BLaER1 treated with 17β-estradiol and CSF1 and Interleukin-3, amounts not matched to agents 10 nM and 100 nM (cell line): Measurements from ENCODE around the gene JAG2.

ENCODE experiments used
- H3K27ac ChIP-seq, 11 experiments: shearing (Covaris generic); formaldehyde crosslinking; 2 replicates each; pipeline ENCODE4 v1.8.1; 2022
- H3K27me3 ChIP-seq, 11 experiments: shearing (Covaris generic); formaldehyde crosslinking; 2 replicates each; pipeline ENCODE4 v1.8.1; 2022
- H3K36me3 ChIP-seq, 11 experiments: shearing (Covaris generic); formaldehyde crosslinking; 2 replicates each; pipeline ENCODE4 v1.8.1; 2022
- H3K4me1 ChIP-seq, 10 experiments: shearing (Covaris generic); formaldehyde crosslinking; 2 replicates each; pipeline ENCODE4 v1.8.1; 2022
- H3K4me2 ChIP-seq, 11 experiments: shearing (Covaris generic); formaldehyde crosslinking; 2 replicates each; pipeline ENCODE4 v1.8.1; 2022
- H3K4me3 ChIP-seq, 10 experiments: shearing (Covaris generic); formaldehyde crosslinking; 2 replicates each; pipeline ENCODE4 v1.8.1; 2022
- H3K9ac ChIP-seq, 11 experiments: shearing (Covaris generic); formaldehyde crosslinking; 2 replicates each; pipeline ENCODE4 v1.8.1; 2022
- H3K9me3 ChIP-seq, 11 experiments: shearing (Covaris generic); formaldehyde crosslinking; replicated peaks in 1 of 11; 2 replicates each; pipeline ENCODE4 v1.8.1; 2022
- H4K20me1 ChIP-seq, 11 experiments: shearing (Covaris generic); formaldehyde crosslinking; 2 replicates each; pipeline ENCODE4 v1.8.1; 2022
- Cebpa-rat ChIP-seq, 11 experiments: shearing (Covaris generic); IDR thresholded peaks; 2 replicates each; pipeline ENCODE4 v1.8.1; 2022

The JAG2 gene

DNA sequence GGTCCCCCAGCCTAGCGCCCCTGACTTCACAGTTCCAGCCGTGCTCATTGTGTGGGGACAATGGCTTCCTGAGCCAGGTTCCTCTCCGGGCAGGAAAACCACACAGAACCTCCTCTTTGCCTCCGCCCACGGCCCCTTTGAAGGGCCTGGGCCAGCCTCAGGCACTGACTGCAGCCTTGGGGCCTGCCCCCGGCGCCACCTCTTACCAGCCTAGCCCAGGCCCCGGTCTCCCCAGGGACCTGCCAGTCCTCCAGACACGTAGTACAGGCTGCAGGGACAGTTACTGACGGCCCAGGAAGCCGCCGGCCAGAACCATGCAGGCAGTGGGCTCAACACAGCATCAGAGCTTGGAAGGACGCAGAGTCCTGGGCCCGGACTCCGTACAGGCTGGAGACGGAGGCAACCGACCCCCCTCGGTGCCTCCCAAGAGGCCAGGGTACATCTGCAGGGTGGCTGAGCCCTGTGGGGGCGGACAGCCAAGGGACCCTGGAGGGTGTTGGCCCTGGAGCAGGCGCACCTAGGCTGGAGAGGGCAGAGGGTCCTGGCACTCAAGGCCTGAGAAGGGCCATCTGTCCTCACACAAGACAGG is 33.4 kb upstream of the JAG2 start:
- no peak for TF ChIP-seq Cebpa-rat (IDR thresholded peaks at IDR 0.05)
- peak overlapping the region in 10 of 11 experiments; percentile 3 to 63 (median 54); a peak in 16 of 22 replicates for H3K27ac ChIP-seq
- H3K36me3 ChIP-seq: no peaks in the 10 kb centered on the region
- H3K4me1 ChIP-seq: peaks cover 63 to 100% (median 97%) of the 10 kb centered on the region in 10 experiments
- peaks cover 0 to 21% (median 0%) of the 10 kb centered on the region in 11 experiments; a peak in 7 of 22 replicates for H3K27me3 ChIP-seq
- H3K9ac ChIP-seq: peak overlapping the region; percentile 33 to 66 (median 50); a peak in 19 of 22 replicates
- peak overlapping the region in 8 of 10 experiments; percentile 3 to 56 (median 26); a peak in 11 of 20 replicates for H3K4me3 ChIP-seq
- peaks cover 0 to 74% (median 45%) of the 10 kb centered on the region in 11 experiments; a peak in 19 of 22 replicates for H4K20me1 ChIP-seq
- H3K9me3 ChIP-seq: no peaks in the 10 kb centered on the region
- H3K4me2 ChIP-seq: peak overlapping the region; percentile 85 to 100 (median 96)

DNA sequence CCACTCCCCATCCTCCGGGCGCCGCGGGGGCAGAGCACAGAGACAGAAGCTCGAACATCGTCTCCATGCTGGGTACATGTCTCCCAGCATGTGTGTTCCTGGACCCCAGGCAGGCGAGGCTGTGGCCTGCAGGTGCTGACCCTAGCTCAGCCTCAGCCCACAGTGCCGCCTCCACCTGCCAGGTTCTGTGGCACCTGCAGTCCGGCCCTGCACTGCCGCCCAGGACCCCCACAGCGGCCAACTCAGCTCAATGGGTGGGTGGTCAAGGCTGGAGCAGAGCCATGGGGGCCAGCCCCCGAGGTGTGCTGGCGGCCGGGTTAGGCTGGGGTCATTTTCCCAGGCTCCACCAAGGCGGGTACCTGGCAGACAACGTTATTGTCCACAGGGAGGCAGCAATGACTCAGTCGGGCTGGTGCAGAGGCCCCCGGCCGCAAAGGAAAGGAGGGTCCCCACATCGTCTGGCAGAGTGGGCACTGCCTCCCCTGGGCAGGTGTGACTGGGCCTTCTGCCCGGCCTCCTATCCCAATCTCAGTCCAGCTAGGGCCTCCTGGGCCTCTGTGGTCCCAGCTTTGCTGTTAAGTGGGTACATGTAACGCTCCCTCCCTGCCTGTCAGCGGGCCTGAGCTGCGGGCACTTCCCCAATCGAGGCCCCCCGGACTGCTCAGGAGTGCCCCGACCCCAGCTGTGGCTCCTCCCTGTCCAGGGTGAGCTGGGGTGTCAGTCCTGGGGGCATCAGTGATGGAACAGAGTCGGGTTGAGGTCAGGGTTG is 32.8 kb upstream of the JAG2 start:
- Histone ChIP-seq H3K9ac (peak overlapping the region in 10 of 11 experiments; percentile 33 to 66 (median 52); a peak in 17 of 22 replicates), H3K4me3 (peak overlapping the region in 7 of 10 experiments; percentile 11 to 56 (median 33); a peak in 12 of 20 replicates), H3K27ac (peak overlapping the region in 10 of 11 experiments; percentile 3 to 63 (median 54); a peak in 17 of 22 replicates), H3K27me3 (peaks cover 0 to 28% (median 4%) of the 10 kb centered on the region in 11 experiments; a peak in 11 of 22 replicates), H4K20me1 (peaks cover 0 to 68% (median 41%) of the 10 kb centered on the region in 11 experiments; a peak in 19 of 22 replicates), H3K4me1 (peaks cover 68 to 100% (median 98%) of the 10 kb centered on the region in 10 experiments), H3K4me2 (peak overlapping the region; percentile 85 to 100 (median 96)), H3K36me3 (no peaks in the 10 kb centered on the region), H3K9me3 (no peaks in the 10 kb centered on the region)
- no peak for TF ChIP-seq Cebpa-rat (IDR thresholded peaks at IDR 0.05)

DNA sequence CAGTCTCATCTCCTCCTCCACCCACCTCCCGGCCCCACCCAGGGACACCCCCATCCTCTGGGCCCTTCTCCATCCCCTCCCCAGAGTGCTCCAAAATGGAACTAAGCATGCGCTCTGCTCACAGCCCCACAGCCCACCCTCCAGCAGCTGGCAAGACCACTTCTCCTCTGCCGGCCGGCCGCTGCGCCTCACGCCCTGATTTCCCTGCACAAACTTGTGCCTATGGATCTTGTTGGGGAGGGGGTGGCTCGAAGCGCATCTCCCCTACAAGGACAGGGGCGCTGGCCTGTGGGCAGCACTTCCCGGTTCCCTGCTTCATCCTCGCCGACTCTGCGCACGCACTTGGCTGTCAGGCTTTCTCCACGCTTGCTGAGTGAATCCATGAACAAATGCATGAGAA is 32.1 kb upstream of the JAG2 start:
- Histone ChIP-seq H3K4me1 (peaks cover 75 to 100% (median 99%) of the 10 kb centered on the region in 10 experiments), H3K4me2 (peak overlapping the region; percentile 85 to 100 (median 96)), H4K20me1 (peaks cover 0 to 67% (median 36%) of the 10 kb centered on the region in 11 experiments; a peak in 19 of 22 replicates)

DNA sequence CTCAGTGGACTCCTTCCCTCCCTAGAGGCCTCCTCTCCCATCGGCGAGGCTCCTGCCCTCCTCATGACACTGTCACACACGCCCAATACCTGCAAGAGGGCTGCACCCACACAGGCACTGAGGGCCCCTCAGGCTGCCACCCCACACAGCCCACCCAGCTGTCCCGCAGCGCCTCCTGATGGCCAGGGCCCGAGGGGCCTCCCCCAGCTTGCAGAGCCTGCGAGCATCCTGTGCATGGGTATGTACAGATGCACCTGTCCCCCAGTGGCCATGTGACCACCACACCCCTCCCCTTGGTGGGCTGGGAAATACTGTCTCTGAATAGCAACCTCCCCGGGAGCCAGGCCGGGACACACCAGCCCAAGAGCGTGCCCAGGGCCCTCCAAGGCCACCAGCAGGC is 31.5 kb upstream of the JAG2 start:
- Histone ChIP-seq H3K4me1 (peaks cover 81 to 100% (median 99%) of the 10 kb centered on the region in 10 experiments), H3K27me3 (peaks cover 0 to 35% (median 7%) of the 10 kb centered on the region in 11 experiments; a peak in 11 of 22 replicates), H3K4me3 (no peak overlapping the region), H4K20me1 (peaks cover 0 to 67% (median 31%) of the 10 kb centered on the region in 11 experiments; a peak in 18 of 22 replicates), H3K9me3 (no peaks in the 10 kb centered on the region), H3K9ac (no peak overlapping the region), H3K4me2 (peak overlapping the region; percentile 85 to 100 (median 96); a peak in 20 of 22 replicates), H3K36me3 (no peaks in the 10 kb centered on the region), H3K27ac (no peak overlapping the region)
- no peak for TF ChIP-seq Cebpa-rat (IDR thresholded peaks at IDR 0.05)

More for the DNA sequence above, 32.1 kb upstream of the JAG2 start:
- H3K9me3 ChIP-seq: no peaks in the 10 kb centered on the region
- no peaks in the 10 kb centered on the region for H3K36me3 ChIP-seq
- peak overlapping the region in 3 of 11 experiments; percentile 44 to 66 (median 65); a peak in 3 of 22 replicates for H3K9ac ChIP-seq
- H3K27ac ChIP-seq: no peak overlapping the region
- H3K27me3 ChIP-seq: peaks cover 0 to 35% (median 7%) of the 10 kb centered on the region in 11 experiments; a peak in 11 of 22 replicates
- H3K4me3 ChIP-seq: 0 out of 20 replicates have a peak overlapping the region, but pooled peaks of 2 of the 10 experiments have one; percentile 11 to 20
- no peak for TF ChIP-seq Cebpa-rat (IDR thresholded peaks at IDR 0.05)

DNA sequence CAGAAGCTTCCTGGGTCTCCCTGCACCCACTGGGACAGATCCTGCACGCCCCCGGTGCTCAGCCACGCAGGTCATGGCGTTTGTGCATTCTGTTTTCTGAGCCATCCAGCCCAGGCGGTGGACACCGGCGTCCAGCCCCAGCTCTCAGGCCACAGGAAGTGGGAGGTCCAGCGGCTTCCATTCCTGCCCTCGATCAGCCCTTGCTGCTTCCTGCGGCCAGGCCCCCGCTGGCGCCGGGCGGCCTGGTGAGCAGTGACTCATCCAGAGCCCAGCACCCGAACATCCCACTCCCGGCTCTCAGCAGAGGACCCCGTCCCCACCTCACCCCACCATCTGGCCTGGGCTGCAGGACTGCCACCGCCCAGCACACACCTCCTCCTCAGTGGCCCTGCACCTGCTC is 30.5 kb upstream of the JAG2 start:
- no peaks in the 10 kb centered on the region for H3K36me3 ChIP-seq
- H3K4me1 ChIP-seq: peaks cover 91 to 100% (median 99%) of the 10 kb centered on the region in 10 experiments
- no peak overlapping the region for H3K27ac ChIP-seq
- TF ChIP-seq Cebpa-rat (IDR thresholded peaks at IDR 0.05): no peak
- H3K9me3 ChIP-seq: no peaks in the 10 kb centered on the region
- H3K4me3 ChIP-seq: no peak overlapping the region
- H4K20me1 ChIP-seq: peaks cover 0 to 63% (median 24%) of the 10 kb centered on the region in 11 experiments; a peak in 18 of 22 replicates
- peak overlapping the region; percentile 85 to 100 (median 97); a peak in 21 of 22 replicates for H3K4me2 ChIP-seq
- no peak overlapping the region for H3K9ac ChIP-seq
- peaks cover 0 to 31% (median 7%) of the 10 kb centered on the region in 11 experiments; a peak in 11 of 22 replicates for H3K27me3 ChIP-seq

DNA sequence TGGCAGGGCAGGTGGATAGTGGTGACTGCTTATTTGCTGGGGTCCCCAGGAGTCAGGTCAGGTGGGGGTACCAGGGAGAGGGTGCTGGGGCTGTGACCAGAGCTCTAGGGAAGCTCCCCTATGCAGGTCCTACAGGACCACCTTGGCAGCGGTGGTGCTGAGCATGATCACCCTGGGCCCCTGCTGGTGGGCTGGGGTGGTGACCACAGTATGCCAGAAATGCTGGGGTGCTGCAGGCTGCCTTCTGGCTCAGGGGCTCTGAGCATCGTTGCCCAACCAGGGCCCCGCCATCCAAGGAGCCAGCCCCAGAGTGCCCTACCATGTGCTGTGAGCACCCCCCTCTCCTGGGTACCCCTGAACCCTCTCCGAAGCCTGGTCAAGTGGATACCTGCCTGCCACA is 30.0 kb upstream of the JAG2 start:
- no peaks in the 10 kb centered on the region for H3K9me3 ChIP-seq
- no peaks in the 10 kb centered on the region for H3K36me3 ChIP-seq
- no peak overlapping the region for H3K27ac ChIP-seq
- no peak overlapping the region for H3K4me3 ChIP-seq
- H3K9ac ChIP-seq: no peak overlapping the region
- peaks cover 0 to 30% (median 7%) of the 10 kb centered on the region in 11 experiments; a peak in 11 of 22 replicates for H3K27me3 ChIP-seq
- H3K4me1 ChIP-seq: peaks cover 96 to 100% (median 99%) of the 10 kb centered on the region in 10 experiments
- peak overlapping the region; percentile 85 to 100 (median 97); a peak in 20 of 22 replicates for H3K4me2 ChIP-seq
- peaks cover 0 to 58% (median 19%) of the 10 kb centered on the region in 11 experiments; a peak in 17 of 22 replicates for H4K20me1 ChIP-seq
- TF ChIP-seq Cebpa-rat (IDR thresholded peaks at IDR 0.05): no peak

DNA sequence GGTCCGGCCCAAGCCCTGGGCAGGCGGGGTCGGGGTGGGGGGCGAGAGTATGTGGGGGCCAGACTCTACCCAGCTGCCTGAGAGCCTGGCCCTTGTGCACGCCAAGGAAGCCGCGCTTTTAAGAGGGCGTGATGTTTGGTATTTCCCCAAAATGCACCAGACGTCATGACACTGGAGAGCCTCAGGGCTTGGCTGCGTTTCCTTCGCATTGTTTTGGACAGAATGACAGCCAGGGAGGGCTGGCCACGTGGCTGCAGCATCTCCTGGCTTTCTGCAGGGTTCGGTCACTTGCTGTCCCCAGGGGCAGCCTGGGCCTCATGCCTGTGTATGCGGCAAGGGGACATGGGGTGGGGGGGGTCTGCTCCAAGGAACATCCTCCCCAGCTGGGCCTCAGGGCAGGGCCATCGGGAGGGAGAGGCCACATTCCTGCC is 28.6 kb upstream of the JAG2 start:
- Histone ChIP-seq H4K20me1 (peaks cover 0 to 45% (median 14%) of the 10 kb centered on the region in 11 experiments; a peak in 17 of 22 replicates), H3K9ac (no peak overlapping the region), H3K27ac (no peak overlapping the region), H3K4me1 (peaks cover 96 to 98% (median 98%) of the 10 kb centered on the region in 10 experiments), H3K36me3 (no peaks in the 10 kb centered on the region), H3K27me3 (peaks cover 0 to 30% (median 7%) of the 10 kb centered on the region in 11 experiments; a peak in 11 of 22 replicates), H3K4me2 (peak overlapping the region; percentile 85 to 100 (median 97)), H3K4me3 (no peak overlapping the region; a peak in 1 of 20 replicates), H3K9me3 (no peaks in the 10 kb centered on the region)
- no peak for TF ChIP-seq Cebpa-rat (IDR thresholded peaks at IDR 0.05)

DNA sequence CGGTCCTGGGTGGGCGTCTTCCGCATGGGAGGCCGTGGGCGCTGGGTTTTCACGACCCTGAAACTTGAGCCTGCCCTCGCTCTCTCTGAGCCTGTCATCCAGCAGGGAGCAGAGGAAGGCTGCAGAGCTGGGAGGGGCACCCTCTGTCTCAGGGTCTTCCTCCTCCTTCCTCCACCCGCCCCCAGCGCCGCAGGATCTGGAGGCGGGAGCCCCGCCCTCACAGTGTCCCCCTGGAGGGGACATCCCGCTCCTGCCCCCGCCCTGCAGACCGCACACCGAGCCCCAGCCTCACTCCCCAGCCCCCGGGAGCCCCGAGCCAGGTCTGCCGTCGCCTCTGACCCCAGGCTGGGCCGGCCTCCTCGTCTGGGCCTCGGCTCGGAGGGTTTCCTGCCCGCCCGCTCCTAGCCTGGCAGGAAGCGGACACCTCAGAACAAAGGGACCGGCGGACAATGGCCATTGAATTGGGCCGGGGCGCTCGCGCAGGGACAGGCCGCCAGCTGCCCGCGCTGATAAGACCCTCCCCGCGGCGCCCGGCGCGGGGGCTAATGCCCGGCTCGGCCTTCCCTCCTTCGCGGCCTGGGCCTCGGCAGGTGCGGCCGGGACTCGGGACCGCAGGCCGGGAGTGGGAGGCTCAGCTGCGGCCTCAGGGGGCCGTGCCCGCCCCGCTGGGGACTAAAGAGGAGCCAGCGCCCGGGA is 27.8 kb upstream of the JAG2 start:
- H3K36me3 ChIP-seq: no peaks in the 10 kb centered on the region
- H3K4me3 ChIP-seq: peak overlapping the region; percentile 21 to 60 (median 42); a peak in 17 of 20 replicates
- peak overlapping the region; percentile 22 to 69 (median 48); a peak in 17 of 22 replicates for H3K9ac ChIP-seq
- peaks cover 0 to 30% (median 7%) of the 10 kb centered on the region in 11 experiments; a peak in 11 of 22 replicates for H3K27me3 ChIP-seq
- H3K4me1 ChIP-seq: peaks cover 88 to 95% (median 94%) of the 10 kb centered on the region in 10 experiments
- no peaks in the 10 kb centered on the region for H3K9me3 ChIP-seq
- TF ChIP-seq Cebpa-rat (IDR thresholded peaks at IDR 0.05): no peak
- H3K4me2 ChIP-seq: peak overlapping the region; percentile 85 to 100 (median 97)
- peaks cover 0 to 43% (median 7%) of the 10 kb centered on the region in 11 experiments; a peak in 10 of 22 replicates for H4K20me1 ChIP-seq
- peak overlapping the region in 3 of 11 experiments; percentile 1 to 36 (median 10); a peak in 3 of 22 replicates for H3K27ac ChIP-seq
